Kidney (tissue), 14 donors: ENCODE measurements around the gene PDE4C. TPM values are rescaled to one million over a fixed set of nuclear protein-coding genes. Genes with fewer than 3 reads are reported as not detected.

Source experiments
- DNase-seq, 5 donors: peaks; one replicate each; pipeline ENCODE4 v3.0.0-alpha.2; 2013 to 2020
- FAIRE-seq: peaks from 2 replicates; lab custom pipeline; 2012; peaks lifted over from hg19 to GRCh38; lab: Jason Lieb, UNC
- H3K27ac ChIP-seq, 2 donors: one replicate each; pipeline ENCODE4 v1.7.0; 2013; ENCODE audit warnings: low read depth in 2 of 2, low read length in 2 of 2, inconsistent platforms in 1 of 2
- H3K27me3 ChIP-seq: one replicate; pipeline ENCODE4 v1.7.1; 2013; ENCODE audit warnings: low read length, inconsistent platforms; ENCODE audit not compliant: control insufficient read depth, insufficient read depth
- H3K36me3 ChIP-seq, 3 donors: one replicate each; pipeline versions ENCODE4 v1.7.0 to v1.7.1; 2013; ENCODE audit warnings: low read length in 3 of 3, control low read depth in 1 of 3, inconsistent platforms in 1 of 3; ENCODE audit not compliant: insufficient read depth in 3 of 3, control insufficient read depth in 2 of 3
- H3K4me1 ChIP-seq, 3 donors: one replicate each; pipeline versions ENCODE4 v1.7.0 to v1.7.1; 2013; ENCODE audit warnings: low read length in 3 of 3, inconsistent platforms in 1 of 3, low read depth in 1 of 3; ENCODE audit not compliant: control insufficient read depth in 2 of 3, insufficient read depth in 2 of 3
- H3K4me3 ChIP-seq, 3 donors: one replicate each; pipeline versions ENCODE4 v1.7.0 to v1.8.1; 2013; ENCODE audit warnings: low read length in 3 of 3, control low read depth in 1 of 3, inconsistent platforms in 1 of 3
- H3K9ac ChIP-seq, 3 donors: one replicate each; pipeline versions ENCODE4 v1.7.0 to v1.7.1; 2013; ENCODE audit warnings: low read length in 3 of 3, control low read depth in 1 of 3, inconsistent platforms in 1 of 3
- H3K9me3 ChIP-seq, 3 donors: one replicate each; pipeline versions ENCODE4 v1.7.0 to v1.7.1; 2013; ENCODE audit warnings: low read length in 3 of 3, control low read depth in 1 of 3, inconsistent platforms in 1 of 3; ENCODE audit not compliant: control insufficient read depth in 2 of 3, insufficient read depth in 1 of 3
- intact Hi-C: fragments of 100-400 bp; cut with DNase I; formaldehyde crosslinking; loops from one replicate; pipeline ENCODE4 v1.11.1; 2022
- polyA plus RNA-seq: library from polyadenylated mRNA; stranded (reverse); fragments of 350-450 nt; fragmentation: Illumina TruSeq; extraction: RNeasy Lipid Tissue Mini Kit (QIAGEN cat#74804); gene quantifications from one replicate; pipeline ENCODE4 v1.2.3, GENCODE V29; 2014; ENCODE audit warnings: low read depth, low replicate concordance; ENCODE audit not compliant: insufficient read depth
- total RNA-seq: library from RNA; stranded (reverse); fragmentation: NEBNext Ultra II Directional; extraction: Animal tissue kit (Norgen Biotek cat#: 25700); gene quantifications from one replicate; pipeline ENCODE4 v1.2.1, GENCODE V29; 2021
- TF ChIP-seq, protein P1 (sequence below): IDR thresholded peaks from 3 replicates; pipeline ENCODE4 v1.5.1; 2012; ENCODE audit warnings: mild to moderate bottlenecking, moderate library complexity, borderline replicate concordance; ENCODE audit not compliant: insufficient read depth; ENCODE audit errors: extremely low read depth
- donor health status: control.
- donor health status: control.
- donor health status: control.
- donor health status: control.
- donor health status: control.
- donor health status: DM: yes; HTN: yes; CAD: no.
- donor health status: Normal renal cell carcinoma (clear cell type).

PDE4C gene
- total and polyA plus RNA-seq, 2 donors from 2014 or later = 2.0 TPM; not detected in 1

DNA sequence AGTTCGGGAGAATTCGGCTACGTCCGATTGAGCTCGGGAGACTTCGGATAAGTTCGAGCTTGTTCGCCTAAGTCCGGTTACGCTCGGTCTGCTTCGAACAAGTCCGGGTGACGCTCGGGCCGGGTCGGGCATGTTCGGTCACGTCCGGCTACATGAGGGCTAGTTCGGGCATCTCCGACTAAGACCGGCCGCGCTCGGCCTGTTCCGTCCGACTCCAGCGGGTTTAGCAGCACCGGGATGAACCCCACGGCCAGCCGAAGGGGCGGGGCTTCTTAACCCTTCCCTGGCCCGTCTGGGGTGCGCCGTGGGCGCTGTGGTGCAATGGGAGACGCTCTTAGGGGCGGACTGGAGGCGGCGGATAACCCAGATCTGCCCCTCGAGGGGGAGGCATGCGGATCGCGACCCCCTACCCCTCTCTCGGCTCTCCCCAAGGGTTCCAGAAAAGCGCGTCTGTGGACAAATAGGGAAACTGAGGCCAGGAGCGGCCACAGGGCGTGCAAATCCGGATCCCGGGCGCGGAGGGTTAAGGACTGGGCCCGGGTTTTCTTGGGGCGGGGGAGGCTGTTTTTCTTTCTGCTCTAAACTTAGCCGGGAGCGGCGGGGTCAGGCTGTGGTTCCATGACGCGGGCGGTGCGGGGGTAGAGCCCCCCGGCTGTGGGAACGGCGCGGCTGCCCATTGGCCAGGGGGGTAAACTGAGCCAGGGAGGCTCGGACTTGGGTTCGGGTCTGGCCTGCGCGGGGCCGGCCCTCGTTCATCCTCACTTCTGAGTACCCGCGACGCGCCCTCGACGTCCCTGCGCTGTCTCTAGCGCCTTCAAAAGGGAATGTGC is 1.5 kb downstream of the PDE4C start:
- intact Hi-C loops = no loop called here
- Histone ChIP-seq H3K9me3 (no peaks in the 10 kb centered on the region), H3K4me3 (peak overlapping the region; percentile 54 to 71 (median 63)), H3K36me3 (no peaks in the 10 kb centered on the region), H3K9ac (peak overlapping the region; percentile 15 to 77 (median 65)), H3K27me3 (peaks cover 7% of the 10 kb centered on the region), H3K27ac (peak overlapping the region; percentile 71 to 73), H3K4me1 (peaks cover 0 to 19% (median 0%) of the 10 kb centered on the region in 3 donors)
- TF ChIP-seq, protein P1, sequence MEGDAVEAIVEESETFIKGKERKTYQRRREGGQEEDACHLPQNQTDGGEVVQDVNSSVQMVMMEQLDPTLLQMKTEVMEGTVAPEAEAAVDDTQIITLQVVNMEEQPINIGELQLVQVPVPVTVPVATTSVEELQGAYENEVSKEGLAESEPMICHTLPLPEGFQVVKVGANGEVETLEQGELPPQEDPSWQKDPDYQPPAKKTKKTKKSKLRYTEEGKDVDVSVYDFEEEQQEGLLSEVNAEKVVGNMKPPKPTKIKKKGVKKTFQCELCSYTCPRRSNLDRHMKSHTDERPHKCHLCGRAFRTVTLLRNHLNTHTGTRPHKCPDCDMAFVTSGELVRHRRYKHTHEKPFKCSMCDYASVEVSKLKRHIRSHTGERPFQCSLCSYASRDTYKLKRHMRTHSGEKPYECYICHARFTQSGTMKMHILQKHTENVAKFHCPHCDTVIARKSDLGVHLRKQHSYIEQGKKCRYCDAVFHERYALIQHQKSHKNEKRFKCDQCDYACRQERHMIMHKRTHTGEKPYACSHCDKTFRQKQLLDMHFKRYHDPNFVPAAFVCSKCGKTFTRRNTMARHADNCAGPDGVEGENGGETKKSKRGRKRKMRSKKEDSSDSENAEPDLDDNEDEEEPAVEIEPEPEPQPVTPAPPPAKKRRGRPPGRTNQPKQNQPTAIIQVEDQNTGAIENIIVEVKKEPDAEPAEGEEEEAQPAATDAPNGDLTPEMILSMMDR = no peak
- DNase-seq = peak; percentile 98 to 100 (median 99)
- FAIRE-seq = peak; percentile 99

DNA sequence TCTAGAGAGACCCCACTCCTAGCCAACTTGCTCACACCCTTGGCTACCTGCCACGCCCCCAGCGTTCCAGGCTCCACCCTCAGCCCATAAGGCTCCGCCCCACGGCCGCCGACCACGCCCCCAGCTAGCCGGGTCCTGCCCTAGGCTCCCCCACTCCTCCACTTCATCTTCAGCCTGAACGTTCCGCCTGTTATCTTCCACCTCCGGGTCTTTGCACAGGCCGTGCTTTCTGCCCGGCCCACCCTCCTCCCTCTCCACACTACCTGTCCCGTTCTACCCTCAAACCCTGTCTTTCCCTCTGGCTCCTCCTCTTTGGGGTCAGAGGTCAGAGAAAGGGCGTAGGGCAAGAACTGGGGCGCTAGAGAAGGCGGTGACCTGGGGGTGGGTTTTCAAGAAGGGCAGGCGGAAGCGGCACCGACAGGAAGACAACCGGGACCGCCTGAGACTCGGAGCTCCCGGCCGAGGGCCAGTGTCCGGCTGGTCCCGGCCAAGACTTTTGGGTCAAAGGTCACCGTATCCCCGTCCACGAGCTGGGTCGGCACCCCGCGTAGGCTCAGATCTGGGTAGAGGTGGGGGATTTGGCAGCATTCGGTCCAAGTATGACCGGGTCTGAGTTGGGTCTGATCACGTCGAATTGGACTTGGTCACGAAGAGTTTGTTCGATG is 2.2 kb downstream of the PDE4C start:
- peak overlapping the region; percentile 14 to 34 for H3K27ac ChIP-seq
- H3K36me3 ChIP-seq = no peaks in the 10 kb centered on the region
- DNase-seq (peak; percentile 30 to 86 (median 51)), FAIRE-seq (no peak)
- peaks cover 7% of the 10 kb centered on the region for H3K27me3 ChIP-seq
- intact Hi-C loops = no loop called here
- H3K4me1 ChIP-seq = peaks cover 0 to 19% (median 0%) of the 10 kb centered on the region in 3 donors
- TF ChIP-seq, protein P1 = no peak
- H3K4me3 ChIP-seq = peak overlapping the region; percentile 54 to 71 (median 63)
- peak overlapping the region; percentile 15 to 62 (median 20) for H3K9ac ChIP-seq
- no peaks in the 10 kb centered on the region for H3K9me3 ChIP-seq

DNA sequence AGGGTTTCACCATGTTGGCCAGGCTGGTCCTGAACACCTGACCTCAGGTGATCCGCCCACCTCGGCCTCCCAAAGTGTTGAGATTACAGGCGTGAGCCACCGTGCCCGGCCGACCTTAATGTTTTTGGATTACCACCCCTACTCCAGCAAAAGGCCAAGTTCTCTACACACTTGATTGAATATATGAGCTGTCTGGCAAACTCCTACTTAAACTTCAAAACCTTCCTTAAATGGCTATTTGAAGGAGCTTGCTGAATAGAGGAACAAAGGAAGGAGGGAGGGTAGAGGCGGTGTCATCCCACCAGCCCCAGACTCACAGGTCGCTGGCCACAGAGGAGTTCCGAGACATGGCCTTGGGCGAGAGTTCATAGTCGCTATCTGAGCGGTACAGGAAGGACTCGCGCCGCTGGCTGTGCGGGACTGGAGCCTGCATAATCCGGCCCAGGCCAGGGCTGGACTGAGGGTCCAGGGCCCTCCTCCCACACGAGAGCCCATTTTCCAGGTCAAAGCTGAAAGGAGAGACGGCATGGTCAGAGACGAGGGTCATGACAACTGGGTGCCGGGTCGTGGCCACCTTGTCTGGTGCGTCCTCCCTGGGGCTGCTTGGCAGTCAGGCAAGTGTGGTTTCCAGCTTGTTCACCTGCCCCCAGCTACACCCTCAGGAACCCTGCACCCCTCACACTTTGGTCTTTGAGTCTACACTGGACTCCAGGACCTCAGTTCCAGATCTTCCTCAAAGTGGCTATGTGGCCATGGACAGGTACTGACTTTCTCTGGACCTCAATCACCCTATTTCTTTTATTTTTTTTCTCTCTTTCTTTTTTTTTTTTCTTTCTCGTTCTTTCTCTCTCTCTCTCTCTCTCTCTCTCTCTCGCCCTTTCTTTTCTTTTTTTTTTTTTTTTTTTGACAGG is 4.2 kb downstream of the PDE4C start:
- TF ChIP-seq, protein P1 = no peak
- intact Hi-C loops = no loop called here
- FAIRE-seq = no peak

More for the DNA sequence above, 4.2 kb downstream of the PDE4C start:
- no peak for DNase-seq
- peaks cover 0 to 18% (median 0%) of the 10 kb centered on the region in 3 donors for H3K4me1 ChIP-seq
- no peaks in the 10 kb centered on the region for H3K36me3 ChIP-seq
- H3K4me3 ChIP-seq = no peak overlapping the region
- no peak overlapping the region for H3K27ac ChIP-seq
- no peaks in the 10 kb centered on the region for H3K9me3 ChIP-seq
- no peak overlapping the region for H3K9ac ChIP-seq
- H3K27me3 ChIP-seq = peaks cover 7% of the 10 kb centered on the region
